GM21447 (cell line): ENCODE measurements around the gene HOXB1.
"Not testable (repeated sequence)": the region's sequence is repeated elsewhere in the genome, so short reads cannot be mapped to it uniquely, and the experiment has no call there.

Experiments
- ATAC-seq: cut with Tn5 transposase; IDR thresholded peaks from one replicate; pipeline ENCODE4 v1.9.1; 2021; ENCODE audit not compliant: unreplicated experiment

The HOXB1 gene

DNA sequence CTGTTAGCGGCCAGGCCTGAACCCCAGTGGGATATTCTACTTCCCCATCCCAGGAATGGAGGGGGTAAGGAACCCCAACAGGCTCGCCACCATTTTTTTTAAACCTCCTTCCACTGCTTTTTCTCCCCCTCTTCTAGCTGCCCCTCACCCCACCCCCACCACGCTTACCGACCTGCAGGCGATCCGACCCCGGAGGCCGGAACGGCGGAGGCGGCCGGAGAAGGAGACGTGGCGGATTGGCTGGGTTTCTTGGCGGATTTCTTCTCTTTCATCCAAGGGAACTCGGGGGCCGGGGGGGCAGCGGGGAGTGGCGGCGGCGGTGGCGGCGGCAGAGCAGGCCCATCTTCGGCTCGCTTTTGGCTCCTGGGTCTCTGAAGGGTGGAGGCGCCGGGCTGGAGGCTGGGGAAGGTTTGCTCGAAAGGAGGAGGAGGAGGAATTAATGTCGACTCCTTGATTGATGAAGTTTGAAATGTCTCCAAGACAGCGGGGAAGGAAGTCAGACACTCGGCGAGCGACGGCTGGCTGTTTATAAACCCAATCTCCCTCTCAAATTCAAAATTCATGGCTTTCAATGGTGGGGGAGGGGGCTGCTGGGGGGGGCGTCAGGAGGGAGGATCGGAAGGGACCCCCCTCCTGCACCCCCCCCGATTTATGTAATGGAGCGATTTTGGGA is 13.7 kb upstream of the HOXB1 start:
- ATAC-seq: no peak

DNA sequence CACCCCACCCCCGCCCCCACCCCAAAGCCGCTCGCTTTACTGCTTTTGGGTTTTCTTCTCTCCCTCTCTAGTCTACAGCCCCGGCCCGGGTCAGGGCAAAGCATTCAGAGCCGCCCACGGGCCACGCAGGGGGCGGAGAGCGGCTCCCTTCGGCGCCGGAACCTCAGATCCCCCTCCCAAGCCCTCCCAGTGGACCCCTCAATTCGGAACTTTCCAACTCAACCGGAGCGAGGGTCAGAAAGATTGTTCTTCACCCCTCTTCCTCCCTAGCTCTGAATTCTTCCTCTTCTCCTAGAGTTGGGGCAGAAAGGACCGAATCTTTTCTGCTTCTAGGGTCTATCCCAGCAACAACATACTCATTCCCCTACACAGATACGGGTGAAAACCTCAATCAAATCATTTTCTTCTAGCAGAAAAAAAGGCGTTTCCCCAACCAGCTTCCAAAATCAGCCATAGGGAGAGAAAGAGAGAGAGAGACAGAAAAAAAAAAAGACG is 13.1 kb upstream of the HOXB1 start:
- no peak for ATAC-seq

DNA sequence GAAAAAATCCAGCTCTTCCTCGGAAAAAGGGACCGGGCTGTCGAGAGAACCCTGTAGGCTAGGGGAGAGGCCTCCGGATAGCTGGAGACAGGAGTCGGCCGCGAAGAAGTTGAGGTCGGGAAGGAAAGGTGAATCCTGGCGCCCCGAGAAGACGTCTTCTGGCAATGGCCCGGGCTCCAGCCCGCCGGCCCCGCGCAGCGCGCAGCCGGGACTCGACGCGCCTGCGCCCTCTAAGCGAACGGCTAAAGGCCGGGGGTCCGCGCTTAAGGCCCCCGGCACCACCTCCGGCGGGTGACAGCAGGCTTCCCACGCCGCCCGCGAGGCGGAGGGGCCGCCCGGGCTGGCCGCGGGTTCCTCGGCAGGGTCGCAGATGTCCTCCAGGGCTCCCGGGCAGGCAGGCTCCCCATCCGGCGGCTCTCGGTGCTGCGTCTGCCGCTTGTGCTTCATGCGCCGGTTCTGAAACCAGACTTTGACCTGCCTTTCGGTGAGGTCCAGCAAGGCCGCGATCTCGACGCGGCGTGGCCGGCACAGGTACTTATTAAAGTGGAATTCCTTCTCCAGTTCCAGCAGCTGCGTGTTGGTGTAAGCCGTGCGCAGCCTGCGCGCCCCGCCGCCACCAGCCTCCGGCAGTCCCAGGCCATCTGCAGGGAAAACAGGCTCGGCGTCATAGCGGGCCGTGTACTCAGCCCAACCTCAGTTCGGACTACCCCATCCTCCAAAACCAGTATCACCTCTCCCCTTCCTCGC is 12.5 kb upstream of the HOXB1 start:
- peak; percentile 40 for ATAC-seq

DNA sequence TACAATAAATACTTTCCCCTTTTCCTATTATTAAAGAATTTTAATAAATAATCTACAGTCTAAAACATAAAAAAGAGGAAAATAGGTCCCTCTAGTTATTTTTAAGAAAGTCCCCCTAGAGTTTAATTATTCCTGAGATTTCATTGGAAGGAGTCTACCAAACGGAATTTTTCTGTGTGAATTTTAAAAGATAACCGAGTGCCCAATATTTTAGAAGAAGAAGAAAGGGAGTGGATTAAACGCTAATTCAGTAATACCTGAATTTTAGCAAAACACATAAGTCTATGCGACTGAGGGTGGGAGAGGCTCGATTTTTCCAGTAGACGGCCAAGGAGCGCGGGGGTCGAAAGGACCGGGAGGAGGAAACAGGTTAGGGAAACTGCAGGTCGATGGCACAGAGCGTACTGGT is 11.9 kb upstream of the HOXB1 start:
- no peak for ATAC-seq

DNA sequence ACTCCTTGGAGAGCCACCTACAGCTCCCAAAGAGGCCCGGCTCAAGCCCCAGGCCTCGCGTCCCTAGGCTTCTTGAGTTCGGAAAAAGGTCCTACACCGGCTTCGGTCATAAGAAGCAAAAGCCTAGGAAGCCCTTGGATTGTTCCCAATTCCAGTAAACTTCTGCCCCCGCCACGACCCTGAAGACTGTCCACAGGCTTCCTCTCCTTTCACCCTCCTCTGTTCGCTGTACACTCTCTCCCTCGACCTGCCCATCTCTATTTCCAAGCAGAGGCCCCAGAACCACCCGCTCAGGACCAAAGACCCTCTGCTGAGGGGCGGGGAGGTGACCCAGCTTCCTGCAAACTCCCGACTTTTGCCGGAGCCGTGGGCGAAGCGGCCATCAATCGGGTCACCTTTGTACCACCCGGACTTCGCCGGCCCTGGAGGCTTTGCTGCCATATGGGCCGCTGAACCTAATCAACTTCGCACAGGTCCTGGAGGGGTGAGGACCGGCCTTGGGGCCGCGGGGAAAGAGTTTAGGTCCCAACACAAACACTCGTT is 11.4 kb upstream of the HOXB1 start:
- no peak for ATAC-seq

DNA sequence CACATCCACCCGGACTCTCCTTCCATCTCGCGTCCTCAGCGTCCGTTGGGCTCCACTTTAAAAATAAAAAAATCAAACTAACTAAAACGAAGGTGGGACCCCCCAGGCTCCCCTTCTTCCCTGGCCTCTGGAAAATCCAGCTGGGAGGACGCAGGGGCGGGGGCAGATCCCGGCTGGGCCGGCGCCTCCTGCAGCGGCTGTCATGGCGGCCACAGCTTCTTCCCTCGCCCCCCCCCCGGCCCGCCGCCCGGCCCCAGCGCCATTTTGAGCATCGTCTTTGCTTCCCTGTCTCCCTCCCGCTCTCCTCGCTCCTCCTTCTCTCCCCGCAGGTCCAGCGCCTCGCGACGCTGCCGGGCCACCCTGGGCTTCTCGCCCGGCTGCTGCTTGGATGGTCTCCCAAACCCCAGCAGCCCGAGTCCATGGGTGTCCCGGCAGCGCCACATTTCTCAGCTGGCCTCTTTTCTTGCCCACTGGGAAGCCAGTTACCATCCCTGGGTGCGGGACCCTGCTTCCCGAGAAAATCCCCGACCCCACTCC is 10.8 kb upstream of the HOXB1 start:
- ATAC-seq: no peak

DNA sequence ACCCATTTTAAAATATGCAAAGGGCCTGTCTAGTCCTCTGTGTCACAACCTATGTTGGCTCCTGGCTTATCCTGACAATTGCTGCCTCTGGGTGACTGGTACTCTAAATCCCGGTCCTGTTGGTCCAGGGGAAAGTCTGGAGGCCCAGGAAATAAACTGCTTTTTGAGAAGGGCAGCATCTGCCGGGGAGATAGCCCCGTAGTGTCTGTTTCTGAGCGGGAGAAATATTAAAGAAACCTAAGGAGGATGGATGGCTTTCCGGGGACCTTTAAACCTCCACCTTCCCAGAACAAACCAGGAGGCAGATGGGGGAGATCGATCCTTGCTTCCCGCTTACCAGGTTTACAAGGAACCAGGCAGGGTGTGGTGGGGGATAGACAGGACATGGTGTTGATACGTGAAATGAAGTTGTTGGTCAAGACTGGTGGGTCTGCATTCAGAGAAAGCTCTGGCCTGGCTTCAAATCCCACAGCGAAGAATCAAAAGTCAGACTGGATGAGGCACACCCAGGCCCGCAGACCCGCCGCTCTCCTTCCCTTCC is 10.3 kb upstream of the HOXB1 start:
- no peak for ATAC-seq

DNA sequence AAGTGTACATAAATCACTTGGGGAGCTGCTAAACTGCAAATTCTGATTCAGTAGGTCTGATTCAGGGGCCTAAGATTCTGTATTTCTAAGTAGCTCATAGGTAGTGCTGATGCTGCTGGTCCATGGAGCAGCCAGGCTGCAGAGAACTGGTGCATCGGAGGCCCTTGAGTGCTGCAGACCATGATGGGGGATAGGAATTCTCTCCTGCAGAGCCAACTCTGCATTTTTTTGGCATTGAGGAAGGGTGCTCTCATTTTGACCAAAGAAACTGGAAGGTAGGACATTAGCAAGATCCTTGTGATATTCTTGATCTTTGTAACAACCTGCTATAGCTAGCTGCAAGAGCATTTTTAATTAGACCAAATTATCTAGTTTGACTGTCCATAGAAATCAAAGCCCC is 9.4 kb upstream of the HOXB1 start:
- no peak for ATAC-seq

DNA sequence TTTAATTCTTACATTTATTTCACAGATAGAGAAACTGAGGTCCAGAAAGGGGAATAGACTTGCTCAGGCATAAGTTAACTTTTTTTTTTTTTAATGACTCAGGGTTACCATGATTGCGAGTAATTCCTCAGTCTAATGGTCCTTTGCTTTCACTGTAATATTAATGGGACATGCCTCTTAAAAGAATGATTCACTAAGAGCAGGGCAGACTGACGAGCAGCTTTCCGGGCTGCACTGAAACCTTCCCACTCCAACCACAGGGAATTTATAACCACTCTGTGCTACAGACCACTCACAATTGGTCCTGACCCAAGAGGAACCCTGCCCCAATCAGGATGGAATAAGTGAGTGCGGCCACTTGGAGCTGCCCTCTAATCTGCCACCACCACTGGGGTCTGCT is 8.4 kb upstream of the HOXB1 start:
- ATAC-seq: no peak

DNA sequence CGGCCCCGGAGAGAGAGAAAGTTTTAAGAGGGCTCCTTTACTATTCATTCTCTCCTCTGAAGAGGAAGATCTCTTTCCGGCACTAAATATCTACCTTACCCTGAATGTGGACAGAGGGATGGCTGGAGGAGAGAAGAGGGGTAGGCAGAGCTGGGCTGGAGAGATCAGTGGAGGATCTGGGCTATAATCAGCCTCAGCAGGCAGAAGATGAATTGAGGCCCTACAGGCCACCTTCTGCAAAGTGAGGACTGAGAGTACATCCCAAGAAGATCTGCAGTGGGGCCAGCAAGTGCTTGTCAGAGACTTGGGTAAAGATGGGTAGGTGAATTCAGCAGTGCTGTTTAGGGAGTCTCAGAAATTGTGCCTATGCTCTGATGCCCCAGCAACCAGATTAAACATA is 6.5 kb upstream of the HOXB1 start:
- no peak for ATAC-seq

DNA sequence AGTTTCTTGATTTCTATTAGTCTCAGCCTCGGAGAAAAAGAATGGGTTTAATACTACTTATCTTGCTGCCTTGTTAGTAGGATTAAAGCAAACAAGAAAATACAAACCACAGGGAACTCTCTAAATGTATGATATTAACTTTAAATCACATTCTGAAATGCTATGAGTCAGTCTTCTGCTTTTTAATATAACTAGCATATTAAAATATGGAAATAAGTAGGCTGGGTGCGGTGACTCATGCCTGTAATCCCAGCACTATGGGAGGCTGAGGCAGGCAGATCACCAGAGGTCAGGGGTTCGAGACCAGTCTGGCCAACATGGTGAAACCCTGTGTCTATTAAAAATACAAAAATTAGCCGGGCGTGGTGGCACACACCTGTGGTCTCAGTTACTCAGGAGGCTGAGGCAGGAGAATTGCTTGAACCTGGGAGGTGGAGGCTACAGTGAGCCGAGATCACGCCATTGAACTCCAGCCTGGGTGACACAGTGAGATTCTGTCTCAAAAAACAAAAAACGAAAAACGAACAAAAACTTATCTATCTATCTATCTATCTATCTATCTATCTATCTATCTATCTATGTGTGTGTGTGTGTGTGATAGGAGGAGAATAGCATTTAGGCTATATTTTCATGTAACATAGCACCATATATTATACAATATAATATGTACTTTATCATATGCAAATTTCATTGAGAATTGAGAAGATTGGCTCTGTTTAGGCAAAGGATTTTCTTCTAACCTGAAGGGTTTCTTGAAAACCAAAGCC is 5.2 kb upstream of the HOXB1 start:
- ATAC-seq: not testable (repeated sequence)

DNA sequence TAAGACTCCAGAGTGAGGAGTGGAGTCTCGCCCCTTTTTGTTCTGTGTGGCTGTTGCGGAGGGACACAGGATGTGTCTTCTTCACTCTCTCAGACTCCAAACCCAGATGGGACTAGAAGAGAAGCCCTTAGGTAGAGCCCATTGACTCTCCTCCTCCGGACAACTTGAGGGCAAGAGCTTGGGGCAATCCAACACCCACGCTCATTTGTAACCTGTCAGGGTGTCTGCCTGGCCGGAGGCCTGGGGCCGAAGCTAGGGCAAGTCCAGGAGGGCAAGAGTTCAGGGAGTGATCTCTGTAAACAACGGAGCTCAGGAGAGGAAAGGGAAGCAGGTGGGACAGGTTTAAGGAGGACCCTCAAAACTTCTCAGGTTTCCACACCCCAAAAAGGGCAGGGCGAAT is 1.4 kb upstream of the HOXB1 start:
- ATAC-seq: no peak

DNA sequence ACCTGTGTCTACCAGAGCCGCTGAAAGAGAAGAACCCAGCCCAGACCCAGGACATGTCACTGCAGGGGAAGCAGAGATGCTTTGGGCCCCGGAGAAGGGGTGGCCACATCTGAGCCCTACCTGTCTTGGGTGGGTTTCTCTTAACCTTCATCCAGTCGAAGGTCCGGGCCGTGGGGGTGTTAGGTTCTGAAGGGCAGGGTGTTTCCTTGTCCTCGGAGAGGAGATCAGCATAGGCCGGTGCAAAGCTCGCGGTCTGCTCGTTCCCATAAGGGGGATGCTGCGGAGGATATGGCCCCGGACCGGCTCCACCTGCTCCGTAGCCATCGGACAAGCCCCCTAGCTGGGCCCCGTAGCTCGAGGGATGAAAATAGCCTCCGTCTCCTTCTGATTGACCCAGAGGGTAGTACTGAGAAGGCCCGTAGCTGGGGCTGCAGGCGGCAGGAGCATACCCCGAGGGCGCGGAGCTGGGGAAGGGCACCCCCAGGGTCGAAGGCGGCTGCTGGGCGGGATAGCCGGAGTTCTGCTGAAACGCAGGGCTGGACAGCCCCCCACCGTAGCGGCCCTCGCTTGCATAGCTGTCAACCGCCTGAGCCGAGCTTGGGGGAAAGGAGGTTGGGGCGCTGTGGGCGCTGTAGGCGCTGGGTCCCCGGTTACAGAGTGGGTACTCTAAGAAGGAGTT is 464 bp downstream of the HOXB1 start:
- ATAC-seq: no peak

DNA sequence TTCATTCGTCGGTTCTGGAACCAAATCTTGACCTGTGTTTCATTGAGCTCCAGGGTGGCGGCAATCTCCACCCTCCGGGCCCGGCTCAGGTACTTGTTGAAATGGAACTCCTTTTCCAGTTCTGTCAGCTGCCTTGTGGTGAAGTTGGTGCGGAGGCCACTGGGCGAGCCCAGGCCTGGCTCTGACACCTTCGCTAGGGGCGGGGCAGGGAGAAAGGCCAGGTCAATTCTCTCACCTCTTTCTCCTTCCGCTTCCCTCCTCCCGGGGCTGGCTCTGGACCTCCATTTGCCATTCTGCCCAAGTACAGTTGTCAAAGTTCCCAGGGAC is 1.2 kb downstream of the HOXB1 start:
- ATAC-seq: no peak

DNA sequence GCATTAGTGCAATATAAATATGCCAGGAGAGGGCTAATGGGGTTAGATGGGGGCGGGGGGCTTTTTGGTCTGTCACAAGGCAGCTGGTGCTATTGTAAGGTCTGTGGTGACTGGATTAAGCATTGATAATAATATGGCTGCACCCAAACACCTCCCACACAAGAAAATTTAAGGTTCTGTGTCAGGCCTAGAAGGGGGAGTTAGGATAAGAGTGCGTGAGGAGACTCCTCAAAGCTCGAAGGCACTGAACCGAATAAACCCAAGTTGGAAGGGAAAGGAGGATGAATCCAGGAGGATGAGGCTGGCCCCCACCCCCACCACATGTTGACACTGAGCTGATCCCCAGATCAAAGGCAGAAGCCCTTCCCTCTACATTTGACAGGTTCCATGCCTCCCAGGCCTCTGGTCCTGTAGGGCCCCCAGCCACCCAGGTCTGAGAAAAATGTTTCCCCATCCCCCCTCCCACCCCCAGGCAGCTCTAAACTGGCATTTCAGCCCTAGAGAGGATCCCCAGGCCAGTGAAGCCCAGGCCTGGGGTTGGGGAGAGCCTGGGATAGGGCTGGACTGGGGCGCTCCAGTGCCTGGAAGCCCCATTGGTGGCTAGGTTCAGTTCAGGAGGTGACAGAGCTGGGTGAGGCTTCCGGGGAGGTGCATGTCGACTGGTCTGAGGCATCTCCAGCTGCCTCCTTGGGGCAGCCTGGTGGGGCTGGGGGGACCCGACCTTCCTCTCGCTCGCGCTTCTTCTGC is 1.7 kb downstream of the HOXB1 start:
- no peak for ATAC-seq

DNA sequence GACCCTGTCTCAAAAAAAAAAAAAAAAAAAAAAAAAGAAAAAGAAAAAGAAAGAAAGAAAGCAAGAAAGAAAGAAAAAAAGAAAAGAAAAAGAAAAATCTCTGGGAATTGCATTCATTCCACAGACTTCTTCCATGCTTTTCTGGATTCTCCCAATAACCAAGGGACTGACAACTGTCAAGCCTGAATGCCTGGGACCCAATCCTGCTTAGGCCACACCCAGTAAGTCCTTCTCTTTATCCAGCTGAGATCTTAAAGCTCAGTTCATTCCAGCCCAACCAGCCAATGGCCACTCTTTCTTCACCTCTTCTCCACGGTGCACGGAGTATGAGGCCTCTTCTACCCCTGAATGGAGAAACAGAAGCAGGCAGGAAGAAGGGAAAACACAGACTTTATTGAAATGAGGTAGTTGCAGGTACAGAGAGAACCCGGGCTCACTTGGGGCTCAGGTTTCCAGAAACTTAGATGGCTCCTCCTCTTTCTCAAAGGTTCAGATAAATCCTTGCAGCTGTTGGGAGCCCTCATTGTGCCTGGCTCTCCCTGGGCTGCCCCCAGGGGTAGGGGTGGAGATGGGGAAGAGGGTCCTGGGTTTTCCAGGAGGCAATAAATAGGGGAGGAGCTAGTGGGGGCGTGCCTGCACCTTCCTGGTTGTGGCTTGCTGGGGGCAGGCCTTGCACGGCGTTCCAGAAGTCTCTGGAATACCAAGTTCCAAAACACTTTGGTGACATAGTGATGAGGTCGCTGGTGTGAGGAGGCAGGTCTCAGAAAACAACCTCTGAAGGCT is 2.5 kb downstream of the HOXB1 start:
- ATAC-seq: no peak

DNA sequence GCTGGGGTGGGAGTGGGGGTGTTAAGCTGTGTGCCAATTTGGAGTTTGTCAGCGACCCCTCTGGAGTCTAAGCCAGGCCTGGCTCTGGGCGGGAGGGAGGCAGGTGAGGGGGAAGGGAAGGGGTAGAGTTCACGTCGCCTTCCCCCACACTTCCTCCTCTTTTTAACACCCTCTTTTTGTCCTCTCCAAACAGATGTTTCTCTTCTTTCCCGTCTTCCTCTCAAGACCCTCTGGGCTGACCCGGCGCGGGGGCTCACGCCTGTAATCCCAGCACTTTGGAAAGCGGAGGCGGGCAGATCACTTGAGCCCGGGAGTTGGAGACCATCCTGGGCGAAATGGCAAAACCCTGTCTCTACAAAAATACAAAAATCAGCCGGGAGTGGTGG is 3.3 kb downstream of the HOXB1 start:
- ATAC-seq: no peak

DNA sequence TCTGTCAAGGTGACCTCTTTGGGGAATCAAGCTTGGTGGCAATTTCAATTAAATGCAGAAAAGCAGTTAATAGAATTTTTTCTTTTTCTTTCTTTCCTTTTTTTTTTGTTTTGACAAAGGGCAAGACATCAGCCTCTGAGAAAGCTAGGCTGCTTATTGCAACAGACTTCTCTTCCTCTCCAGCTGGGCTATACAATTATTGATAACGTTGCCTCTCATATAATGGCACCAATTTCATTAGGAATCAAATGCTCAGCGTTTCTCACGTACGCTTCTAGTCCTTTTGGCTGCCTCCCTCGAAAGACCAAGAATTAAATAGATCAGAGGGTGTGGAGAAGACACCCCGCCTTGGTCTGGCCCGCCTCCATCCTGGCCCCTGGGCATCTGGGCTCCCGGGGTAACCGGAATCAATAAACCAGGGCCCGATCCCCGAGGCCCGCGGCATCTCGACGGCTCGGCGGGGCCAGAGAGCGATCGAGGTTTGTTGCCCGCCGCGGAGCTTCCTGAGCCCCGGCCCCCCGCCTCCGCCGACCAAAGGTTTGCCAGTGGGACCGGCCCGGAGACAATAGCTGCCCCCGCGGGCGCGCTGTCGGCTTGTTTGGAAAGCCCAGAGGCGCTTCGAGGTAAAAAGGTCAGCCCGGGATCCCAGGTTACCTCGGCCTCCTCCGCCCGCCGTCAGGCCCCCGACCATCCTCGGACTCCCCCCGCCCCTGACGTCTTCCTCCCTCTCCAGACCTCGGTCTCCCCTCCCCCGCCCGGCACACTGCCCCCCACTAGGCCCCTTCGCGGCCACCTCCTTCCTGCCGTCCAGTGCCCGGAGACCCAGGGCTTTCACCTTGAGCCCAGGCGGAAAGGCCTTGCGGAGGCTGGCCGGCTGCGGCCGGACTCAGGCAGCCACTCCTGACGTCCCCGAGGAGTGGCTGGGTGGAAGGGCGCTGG is 3.9 kb downstream of the HOXB1 start:
- ATAC-seq: no peak
